GM19043 (cell line): ENCODE measurements around the gene RNF220.
A peak's percentile ranks its signal among the peaks of the same experiment; 100 is the strongest.

ENCODE experiments used
- ATAC-seq: cut with Tn5 transposase; IDR thresholded peaks from one replicate; pipeline ENCODE4 v1.9.1; 2021; ENCODE audit warnings: low read depth; ENCODE audit not compliant: unreplicated experiment

Gene RNF220

DNA sequence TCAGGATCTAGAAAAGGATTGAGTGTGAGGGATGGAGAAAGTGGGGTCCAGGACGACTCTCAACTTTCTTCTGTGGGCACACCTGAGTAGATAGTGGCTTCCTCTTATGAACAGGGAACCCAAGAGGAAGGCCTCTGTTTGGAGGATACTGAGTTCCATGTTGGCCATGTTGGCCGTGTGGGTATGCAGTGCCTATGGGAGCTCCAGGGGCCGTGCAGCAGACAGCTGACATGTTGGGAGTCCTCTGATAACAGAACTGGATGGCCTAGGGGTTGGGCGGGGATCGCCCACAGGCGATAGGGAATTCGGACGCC is 226.2 kb downstream of the RNF220 start:
- ATAC-seq, result peak; percentile 6

DNA sequence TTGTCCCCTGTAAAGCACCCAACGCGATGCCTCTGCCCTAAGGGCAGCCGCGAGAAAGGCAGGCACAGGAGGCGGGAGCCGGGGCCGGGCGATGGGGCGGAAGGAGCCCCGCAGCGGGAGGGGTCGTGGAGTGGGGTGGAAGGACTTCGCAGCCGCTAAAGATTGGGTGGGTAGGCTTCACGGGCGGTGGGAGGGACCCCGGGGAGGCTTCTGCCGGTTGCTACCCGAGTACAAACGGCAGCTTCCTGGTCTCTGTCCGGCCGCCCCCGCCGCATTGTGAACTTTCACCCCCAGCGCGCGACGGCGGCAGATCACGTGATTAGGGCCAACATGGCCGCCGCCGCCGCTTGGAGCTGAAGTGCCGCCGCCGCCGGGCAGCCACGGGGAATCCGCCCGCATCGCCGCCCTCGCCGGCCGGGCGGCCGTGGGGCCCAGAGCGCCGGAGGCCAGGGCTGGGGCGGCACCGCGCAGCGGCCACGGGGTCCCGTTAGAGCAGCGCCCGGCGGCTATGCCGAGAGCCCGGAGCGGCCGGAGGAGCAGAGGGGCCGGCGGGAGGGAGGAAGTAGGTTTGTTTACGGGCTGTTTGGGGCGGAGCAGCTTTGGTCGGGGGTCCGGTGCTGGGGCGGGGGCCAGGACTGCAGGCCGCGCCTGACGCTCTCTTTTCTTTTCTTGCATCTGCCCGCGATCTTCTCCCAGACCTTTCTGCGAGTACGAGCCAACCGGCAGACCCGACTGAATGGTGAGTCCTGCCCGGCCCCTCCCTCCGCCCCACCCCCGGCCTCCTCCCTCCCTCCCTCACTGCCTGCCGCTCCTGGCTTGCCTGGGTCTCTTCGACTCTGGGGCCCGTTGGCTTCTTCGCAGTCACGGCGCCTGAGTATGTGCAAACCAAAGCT is 226.8 kb downstream of the RNF220 start:
- ATAC-seq, result peak; percentile 60

DNA sequence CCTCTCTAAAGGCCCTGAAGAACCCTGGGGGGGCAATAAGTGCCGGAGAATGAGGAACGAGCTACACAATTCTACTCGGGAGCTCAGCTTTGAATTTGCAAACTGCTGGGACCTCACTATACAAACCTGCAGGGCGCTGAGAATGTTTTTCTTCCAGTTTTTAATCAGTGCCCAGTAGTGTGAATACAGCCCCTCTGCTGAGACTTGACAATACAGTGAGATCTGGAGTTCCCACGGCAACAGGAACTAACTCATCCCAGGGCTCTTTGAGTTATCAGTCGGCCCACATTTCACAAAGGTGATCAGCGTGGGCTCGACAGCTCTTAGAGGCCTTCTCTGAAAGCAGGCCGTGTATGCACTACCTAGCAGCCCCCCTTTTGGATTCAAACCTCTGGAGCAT is 227.5 kb downstream of the RNF220 start:
- ATAC-seq, result no peak

DNA sequence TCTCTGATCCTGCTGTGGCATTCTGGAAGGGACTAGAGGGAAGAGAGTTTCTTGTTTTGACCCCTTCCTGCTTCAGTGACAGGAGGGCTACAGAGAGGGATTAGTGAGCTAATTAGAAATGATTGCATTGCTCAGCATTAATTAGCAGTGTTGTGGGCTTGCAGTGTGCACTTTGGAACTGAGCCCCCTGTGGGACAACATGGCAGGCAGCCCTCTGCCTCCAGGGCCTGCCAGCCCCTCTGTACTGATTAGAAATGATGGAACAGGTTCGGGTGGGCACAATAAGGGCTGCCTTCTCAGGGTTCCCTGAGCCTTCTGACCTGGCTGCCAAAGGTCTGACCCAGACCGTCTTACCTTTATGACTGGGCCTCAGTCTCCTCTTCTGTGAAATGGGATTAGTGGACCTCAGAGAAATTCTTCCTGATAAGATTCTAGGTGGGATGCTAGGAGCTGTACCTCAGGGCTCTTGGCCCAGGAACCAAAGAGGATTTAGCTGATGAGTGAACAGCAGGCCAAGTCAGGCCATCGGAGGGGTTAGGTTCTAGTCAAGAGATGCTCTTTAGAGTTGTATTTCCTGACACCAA is 229.6 kb downstream of the RNF220 start:
- ATAC-seq, result no peak

DNA sequence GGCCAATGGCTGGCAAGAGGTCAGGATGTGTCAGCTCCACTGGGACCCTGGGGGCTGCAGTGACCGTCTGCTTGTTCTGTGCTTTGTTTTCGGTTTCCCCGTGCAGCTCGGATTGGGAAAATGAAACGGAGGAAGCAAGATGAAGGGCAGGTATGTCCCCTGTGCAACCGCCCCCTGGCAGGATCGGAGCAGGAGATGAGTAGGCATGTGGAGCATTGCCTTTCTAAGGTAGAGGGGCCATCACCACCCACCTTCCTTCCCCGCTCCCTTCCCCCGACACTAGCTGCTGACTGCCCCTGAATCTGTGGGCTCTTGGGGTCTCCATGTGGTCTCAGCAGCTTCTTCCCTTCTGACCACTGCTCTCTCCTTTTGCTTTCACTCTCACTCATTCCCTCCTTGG is 230.4 kb downstream of the RNF220 start:
- no peak for ATAC-seq

DNA sequence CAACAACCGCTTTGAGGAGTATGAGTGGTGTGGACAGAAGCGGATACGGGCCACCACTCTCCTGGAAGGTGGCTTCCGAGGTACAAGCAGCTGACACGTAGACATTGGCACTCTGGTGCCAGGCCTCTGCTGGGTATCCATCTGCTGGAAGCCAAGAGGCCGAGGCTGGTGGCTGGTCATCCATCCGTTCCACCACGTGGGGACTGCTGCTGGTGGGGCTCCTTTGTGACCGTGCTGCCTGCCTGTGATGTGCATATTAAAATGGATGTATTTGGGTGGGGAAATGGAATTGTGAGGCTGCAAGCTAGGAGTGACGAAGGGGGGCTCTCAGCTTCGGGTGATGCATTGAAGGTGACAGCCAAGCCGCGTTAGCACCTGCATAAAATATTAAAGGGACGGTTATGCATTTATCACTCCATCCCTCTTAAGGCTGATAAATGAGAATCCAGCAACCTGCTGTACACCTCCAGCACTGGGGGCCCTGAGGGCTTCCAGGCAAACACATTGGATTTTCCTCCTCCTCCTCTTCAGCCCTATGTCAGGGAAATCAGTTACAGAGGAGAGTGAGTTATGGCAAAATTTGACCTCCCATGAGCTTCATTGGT is 231.1 kb downstream of the RNF220 start:
- no peak for ATAC-seq

DNA sequence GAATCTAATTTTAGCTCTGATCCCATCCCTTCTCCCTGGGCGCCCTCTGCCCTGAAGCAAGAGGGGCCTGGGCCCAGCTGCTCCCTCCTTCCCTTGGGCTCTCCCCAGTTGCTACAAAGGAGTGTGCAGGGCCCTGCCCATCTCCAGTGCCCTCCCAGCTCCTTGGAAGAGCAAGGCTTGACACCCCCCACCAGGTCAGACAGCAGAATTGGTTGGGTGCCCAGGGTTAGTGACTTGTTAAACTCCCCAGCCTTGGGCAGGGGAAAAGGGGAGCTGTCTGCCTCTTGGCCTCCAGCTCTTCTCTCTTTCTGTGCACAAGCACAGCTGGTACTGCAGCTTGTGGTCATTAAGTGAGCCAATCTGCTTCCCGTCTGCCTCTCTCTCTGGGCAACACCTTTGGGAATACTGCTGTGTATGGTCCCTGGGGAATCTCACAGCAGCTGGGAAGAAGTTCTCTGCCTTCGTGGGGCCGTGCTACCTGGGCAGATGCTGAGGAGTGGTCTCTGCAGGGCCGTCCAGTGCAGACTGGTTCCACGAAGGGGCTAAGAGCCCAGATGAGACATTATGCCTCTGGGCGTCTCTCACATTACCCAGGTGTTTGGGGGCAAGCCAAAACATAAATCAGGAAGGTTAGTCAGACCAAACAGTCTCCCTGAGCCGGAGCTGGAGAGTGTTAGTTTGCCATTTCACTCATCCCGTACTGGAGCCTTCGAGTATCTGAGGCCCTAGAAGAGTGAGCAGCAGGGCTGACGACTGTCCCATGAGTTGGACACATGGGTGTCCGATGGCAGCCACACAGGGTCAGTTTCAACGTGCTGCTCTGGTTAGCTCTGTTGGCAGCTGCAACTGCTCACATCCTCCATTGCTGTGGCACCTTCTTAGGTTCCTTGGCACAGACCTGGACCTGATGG is 231.9 kb downstream of the RNF220 start:
- ATAC-seq, result no peak

DNA sequence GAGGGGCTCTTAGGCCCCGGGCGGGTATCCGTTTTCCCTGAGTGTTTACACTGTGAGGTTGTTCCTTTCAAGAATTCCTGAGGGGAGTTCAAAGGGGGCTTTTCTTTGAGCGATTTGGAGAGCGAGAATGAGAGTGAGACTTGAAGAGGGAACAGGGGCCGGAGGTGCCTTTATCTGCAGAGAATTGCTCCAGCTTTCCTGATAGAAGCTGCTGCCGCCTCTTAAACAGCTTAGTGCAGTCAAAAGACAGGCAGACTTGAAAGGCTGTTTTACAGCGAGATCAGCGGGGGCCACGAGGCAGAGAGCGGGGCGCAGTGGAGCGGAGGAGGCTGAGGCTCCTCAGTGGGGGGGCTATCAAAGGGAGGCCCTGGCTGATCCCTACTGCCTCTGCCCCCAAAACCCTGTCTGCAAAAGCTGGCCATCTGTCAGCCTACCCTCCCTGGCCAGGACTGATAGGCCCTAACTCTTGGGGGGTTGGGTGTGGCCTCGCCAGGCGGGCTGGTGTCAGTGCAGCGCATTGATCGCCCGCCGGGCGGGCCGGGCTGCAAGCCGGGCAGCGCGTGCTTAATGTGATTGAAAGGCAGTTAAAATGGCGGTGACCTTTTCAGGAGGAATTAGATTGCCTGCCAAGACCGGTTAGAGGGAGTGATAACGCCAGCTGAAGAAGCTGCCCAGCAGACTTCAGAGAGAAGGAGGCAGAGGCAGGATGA is 232.8 kb downstream of the RNF220 start:
- ATAC-seq, result no peak

DNA sequence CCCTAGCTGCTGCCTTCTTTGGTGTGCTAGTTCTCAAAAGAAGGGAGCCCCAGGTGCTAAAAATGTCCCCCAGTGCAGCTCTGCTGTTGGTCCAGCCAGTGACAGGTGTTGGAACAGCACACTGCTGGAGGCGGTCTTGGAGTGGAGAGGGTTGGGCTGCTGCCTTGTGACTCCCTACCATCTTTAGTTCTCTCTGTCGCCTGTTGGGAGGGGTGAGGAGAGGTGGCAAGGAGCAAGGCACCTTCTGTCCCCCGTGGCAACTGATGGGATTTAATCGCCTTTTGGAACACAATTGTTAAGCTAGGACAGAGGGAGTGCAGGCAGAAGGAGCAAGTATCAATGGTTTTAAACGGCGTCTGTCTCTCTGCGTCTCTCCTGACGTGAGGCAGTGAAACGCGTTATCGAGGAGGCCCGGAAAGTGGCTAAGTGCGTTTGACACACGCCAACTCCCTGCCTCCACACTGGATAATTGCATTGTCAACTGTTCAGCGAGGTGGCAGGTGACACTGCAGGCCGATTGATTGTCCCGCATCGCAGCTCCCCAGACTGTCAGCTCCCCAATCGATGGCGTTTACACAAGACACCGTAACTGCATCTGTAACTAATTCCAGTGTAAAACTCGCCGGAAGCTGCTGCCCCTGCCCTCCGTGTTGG is 235.3 kb downstream of the RNF220 start:
- ATAC-seq, result no peak

DNA sequence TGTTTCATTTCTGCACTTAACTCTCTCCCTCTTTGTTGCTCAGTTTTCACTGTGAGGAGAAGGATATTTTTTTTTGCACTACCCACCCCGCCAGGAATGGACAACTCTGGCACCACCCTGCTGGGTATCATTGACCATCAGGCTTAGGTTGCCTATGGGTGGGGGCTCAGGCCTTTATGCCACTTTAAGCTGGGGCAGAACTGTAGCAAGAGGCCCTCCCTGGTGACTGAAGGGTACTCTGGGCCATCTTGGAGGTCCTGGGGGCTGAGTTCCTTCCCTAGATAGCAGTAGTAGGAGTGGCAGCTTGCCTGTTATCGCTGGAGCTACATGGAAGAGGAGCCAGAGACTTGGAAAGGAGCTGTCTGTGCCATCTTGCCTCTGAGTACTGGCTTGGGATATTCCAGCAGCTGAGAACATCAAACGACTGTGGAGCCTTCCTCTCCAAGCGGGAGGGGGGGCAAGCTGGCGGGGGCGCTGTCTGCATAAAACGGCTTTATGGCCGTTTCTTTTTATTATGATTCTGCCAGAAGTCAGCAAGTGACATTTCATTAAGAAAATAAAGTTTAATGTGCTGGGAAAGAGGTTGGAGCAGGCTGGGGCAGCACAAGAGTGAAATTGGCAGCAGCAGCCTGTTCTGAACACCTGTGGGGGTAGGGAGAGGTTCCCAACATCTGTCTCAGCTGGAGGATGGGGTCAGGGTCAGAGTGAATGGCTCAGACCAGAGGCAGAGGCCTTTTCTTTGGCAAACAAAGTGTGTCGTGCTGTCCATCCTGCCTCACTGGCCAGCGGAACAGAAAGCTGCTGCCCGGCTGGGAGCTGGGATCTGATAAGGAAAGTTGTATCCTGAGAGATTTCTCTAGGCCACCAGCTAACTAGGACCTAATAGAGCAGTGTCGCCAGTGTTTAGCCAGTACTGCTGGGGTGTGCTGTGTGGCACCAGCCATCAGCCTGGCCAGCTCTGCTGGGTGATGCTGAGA is 236.4 kb downstream of the RNF220 start:
- ATAC-seq, result no peak

DNA sequence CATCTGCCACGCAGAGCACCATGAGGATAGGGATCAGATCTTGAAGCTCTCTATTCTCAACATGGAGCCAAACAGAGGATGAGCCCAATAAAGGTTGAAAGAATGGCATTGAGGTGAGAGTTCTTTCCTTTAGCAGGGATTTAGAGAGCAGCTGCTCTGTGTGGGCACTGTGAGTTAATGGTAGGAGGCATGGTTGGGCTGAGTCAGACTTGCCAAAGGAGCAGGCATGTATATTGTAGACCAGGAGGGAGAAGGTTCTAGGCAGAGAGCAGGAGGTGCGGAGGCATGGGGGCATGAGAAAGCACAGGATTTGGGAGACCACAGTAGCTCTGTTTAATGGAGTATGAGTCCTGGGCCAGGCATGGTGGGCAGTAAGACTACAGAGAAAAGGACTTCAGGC is 237.2 kb downstream of the RNF220 start:
- ATAC-seq, result no peak

DNA sequence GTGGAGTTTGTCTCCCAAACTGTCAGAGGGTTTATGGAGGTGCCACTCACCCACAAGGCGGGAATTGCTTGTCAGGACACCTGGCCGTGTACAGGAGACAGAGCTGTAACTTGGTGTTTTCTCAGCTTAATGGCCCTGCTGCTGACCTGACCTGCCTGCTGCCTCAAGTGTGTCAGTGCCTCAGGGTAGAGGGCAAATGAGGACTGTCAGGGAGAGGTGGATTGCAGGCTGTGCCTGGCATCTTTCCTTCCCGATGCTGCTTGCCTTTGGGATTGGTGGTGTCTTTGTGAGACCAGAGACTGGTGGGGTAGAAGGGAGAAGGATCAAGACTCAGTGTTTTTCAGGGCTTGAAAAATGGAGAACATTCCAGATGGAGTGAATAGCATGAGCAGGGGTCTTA is 237.9 kb downstream of the RNF220 start:
- ATAC-seq, result no peak

DNA sequence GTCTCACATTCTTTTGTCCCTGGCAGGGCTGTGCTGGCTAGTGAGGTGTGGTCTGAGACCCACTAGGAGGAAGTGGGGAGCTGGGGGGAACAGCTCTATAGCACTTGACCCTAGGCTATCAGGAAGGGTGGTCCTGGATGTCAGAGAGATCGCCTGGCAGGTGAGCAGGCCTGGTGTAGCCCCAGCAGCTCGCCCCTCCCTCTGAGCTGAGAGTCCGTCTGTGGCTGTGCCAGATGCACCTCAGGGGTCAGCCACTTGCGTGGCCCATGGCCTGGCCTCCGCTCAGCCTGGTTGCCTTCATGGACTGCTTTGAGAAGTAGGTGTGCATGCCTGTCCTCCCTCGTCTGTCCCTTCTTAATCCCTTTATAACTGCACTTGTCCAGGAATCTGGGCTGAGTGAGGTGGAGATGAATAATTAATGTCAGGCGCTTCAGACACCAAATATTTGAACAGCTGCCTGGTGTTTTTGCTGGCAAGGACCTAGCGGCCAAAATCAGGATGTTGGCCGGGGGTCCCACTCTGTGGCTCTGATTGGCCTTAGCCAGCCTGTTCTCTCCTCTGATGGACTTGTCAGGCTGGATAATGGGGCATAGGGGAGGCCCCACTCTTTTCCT is 238.8 kb downstream of the RNF220 start:
- ATAC-seq, result no peak

DNA sequence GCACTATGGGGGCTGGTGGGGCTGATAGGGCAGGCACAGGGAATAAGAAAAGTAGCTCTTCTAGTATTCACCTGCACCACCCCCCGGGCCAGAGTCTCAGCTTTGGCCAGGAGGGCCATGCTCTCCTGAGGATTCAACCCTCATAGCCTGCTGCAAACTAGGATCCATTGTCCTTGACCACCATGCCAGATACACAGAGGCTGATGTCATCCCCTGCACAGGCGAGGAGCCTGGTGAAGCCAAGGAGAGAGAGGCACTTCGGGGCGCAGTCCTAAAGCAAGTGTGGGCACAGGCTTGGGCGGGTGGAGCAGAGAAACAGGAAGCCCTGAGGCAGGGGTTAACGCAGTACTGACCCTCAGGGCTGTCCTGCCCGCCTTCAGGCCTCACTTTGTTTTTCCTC is 239.8 kb downstream of the RNF220 start:
- ATAC-seq, result no peak

DNA sequence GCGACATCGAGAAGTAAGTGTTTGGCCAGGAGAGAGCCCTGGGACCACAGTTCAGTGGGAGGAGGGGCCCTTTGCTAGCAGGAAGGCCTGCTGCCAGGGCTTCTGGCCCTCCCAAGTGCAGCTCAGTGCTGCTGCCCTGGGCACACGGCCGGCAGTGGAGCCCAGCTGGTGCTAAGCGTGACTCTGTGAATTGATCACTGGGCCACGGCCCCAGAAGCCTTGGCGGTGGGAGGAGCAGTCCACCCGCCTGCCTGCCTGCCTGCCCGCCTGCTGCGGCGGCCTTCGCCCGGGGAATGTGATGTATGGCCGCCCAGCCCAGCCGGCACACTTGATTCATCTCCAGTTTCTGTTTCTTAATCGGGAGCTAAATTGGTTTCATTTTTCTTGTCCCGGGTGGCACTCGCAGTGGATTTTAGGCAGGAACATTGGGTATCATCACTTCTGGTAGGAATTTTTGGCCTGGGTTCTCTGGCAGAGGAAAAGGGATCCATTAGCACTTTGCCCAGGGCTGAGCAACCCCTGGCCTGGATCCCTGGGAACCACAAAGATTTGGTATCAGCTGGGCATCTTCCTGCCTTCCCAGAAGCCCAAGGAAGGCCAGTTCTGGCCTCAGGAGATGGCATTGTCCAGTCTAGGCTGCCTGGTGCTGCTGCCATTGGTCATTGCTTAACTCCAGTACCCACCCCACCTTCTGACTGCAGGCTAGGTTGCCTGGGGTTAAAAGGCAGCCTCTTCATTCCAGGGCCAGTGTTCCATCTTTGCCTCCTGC is 240.6 kb downstream of the RNF220 start:
- ATAC-seq, result no peak

DNA sequence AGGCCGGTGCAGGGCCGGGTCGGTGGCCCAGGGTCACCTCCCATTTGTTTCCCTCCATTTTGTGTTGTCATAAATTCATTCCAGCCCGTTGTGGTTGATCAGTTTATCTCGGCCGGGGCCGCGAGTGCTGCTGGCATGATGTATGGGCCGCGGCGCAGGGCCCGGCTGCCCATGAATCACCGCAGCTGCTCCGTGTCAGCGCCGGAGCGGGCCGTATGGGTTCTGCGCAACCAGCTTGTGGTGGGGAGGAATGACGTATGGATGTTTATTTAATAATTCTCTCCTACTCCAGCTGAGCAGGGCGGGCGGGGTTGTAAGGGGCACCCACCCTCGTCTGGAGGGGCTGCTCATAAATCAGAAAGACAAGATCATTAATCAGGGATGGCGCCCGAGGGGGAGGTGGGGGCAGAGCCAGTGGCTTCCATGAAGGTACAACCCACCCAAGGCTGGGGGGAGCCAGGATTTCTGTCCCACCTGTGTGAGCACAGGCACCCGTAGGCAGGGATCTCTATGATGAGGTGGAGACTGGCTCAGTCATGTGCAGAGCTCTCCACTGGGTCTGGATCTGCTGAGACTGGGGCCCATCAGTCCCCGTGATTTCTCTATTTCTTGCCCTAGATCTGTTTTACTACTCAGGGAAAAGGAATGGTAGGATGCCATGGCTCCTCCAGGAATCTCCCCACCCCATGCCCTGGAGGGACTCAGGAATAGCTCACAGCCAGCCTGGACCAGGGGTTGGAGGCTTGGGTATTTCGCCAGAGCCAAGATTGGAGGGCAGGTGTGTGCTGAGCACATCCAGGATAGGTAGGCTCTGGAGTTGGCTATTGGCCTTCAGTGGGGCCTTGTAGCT is 241.4 kb downstream of the RNF220 start:
- ATAC-seq, result no peak

DNA sequence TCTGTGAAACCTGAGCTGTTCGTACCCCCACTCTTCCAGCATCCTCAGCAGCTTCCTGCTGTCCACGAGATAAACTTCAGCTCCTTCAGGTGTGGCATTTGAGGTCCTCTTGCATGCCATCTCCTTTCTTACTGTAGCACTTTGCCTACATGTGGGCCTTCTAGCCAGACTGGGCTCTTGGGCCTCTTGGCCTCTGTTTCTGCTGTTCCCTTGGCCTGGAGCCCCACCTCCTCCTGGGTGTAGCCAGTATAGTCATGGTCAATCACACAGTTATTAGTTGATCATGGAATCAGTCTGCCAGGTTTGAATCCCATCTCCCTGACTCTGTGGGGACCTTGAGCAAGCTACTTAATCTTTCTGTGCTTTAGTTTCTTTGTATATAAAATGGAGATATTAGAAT is 242.8 kb downstream of the RNF220 start:
- ATAC-seq, result no peak
